ENCODE data around the gene PTMA. TPM values are rescaled to one million over a fixed set of nuclear protein-coding genes. Genes with fewer than 3 reads are reported as not detected.
A peak's percentile ranks its signal among the peaks of the same experiment; 100 is the strongest.

Gene PTMA
- total and polyA plus RNA-seq, 2 of the 4 experiments (the other 2 are of a cell fraction): 380 to 742 TPM

DNA sequence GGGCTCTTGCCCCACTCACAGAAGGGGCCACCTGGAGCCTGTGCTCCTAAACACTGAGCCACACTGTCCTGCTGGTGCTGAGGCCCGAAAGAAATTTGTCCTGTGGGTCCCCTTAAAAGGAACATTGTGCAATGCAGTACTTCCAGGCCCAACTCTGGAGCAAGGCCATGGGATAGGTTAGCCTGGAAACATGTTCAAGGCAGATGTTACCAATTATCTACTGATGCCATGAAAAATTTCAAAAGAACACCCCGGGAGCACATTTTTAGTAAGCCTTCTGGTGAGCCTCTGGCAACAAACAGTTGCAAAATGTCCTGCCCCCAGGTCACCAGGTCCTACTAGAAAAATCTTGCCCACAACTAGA lies 12.3 kb upstream of the PTMA start:
- H3K4me1 ChIP-seq (ENCODE audit: control insufficient read depth, insufficient read depth, low read length): peaks cover 7% of the 10 kb centered on the region; the same call in 1 of the 2 replicates
- H3K14ac ChIP-seq (replicated peaks; ENCODE audit: low read depth, low read length): no peak overlapping the region
- H3K27ac ChIP-seq (ENCODE audit: insufficient read depth, low read length): no peak overlapping the region; the same call in 1 of the 2 replicates
- no peak overlapping the region for H4K91ac ChIP-seq (ENCODE audit: insufficient read depth, low read depth, low read length)
- H3K4ac ChIP-seq (ENCODE audit: low read depth, low read length): no peak overlapping the region
- H3K23ac ChIP-seq (ENCODE audit: low read depth, low read length): no peak overlapping the region
- H3K56ac ChIP-seq (ENCODE audit: extremely low read depth, insufficient read depth, low read length): no peak overlapping the region
- H2BK120ac ChIP-seq (ENCODE audit: low read depth, low read length): no peak overlapping the region
- no TSS peak for BruUV-seq (replicated peaks)
- no peaks in the 10 kb centered on the region for H3K9me3 ChIP-seq (ENCODE audit: control insufficient read depth, insufficient read depth, low read length)
- H3K9me1 ChIP-seq (ENCODE audit: insufficient read depth, low read length): no peaks in the 10 kb centered on the region; the same call in 1 of the 2 replicates
- H4K8ac ChIP-seq (ENCODE audit: low read depth in 2 of 2, low read length in 2 of 2): no peak overlapping the region
- H4K20me1 ChIP-seq (ENCODE audit: insufficient read depth, low read length): no peaks in the 10 kb centered on the region
- ChIA-PET POLR2A (ENCODE audit: unreplicated experiment) (no interaction called here), CTCF (no interaction called here)
- H2BK15ac ChIP-seq (ENCODE audit: low read depth, low read length): no peak overlapping the region
- no peaks in the 10 kb centered on the region for H3K27me3 ChIP-seq (ENCODE audit: control insufficient read depth, insufficient read depth, low read length)
- peak; percentile 47; the same call in 1 of the 2 replicates for TF ChIP-seq CEBPB (IDR thresholded peaks at IDR 0.05; ENCODE audit: low read depth, low read length)
- no peak for TF ChIP-seq MAZ (IDR thresholded peaks at IDR 0.05; ENCODE audit: borderline replicate concordance, low read depth, low read length)
- no peak overlapping the region for H2BK20ac ChIP-seq (ENCODE audit: low read depth, low read length)
- H3K18ac ChIP-seq (ENCODE audit: low read depth, low read length): no peak overlapping the region
- H2AK9ac ChIP-seq (replicated peaks; ENCODE audit: low read depth, low read length, poor library complexity): no peak overlapping the region
- H2BK5ac ChIP-seq (ENCODE audit: low read depth, low read length, poor library complexity, severe bottlenecking): no peak overlapping the region
- no peak overlapping the region for H3K4me2 ChIP-seq (ENCODE audit: low read depth, low read length)
- no peaks in the 10 kb centered on the region for H3K36me3 ChIP-seq (ENCODE audit: control insufficient read depth, insufficient read depth, low read length)
- no peak overlapping the region for H2AK5ac ChIP-seq (ENCODE audit: low read depth, low read length)
- dilution Hi-C loops (cut with HindIII; ENCODE audit: low sequenced_read_pairs, unreplicated experiment) (no loop called here), intact Hi-C loops (cut with micrococcal nuclease) (no loop called here), in situ Hi-C loops (cut with MboI; ENCODE audit: low sequenced_read_pairs) (no loop called here)
- H3K4me3 ChIP-seq (ENCODE audit: insufficient read depth, low read depth, low read length): no peak overlapping the region
- ATAC-seq (ENCODE audit: low read depth): peak; percentile 59
- no CpG with 5 or more reads among the region's 2 CpGs for WGBS, 2 experiments (ENCODE audit: extremely low coverage in 2 of 2, insufficient read length in 1 of 2)
- no peak overlapping the region for H4K5ac ChIP-seq (ENCODE audit: low read depth, low read length)
- no peak overlapping the region for H3K9ac ChIP-seq (ENCODE audit: low read depth, low read length)
- peak; percentile 39 for DNase-seq
- no peaks in the 10 kb centered on the region for H3K79me1 ChIP-seq (ENCODE audit: low read depth in 1 of 2, low read length in 2 of 2)
- no peak overlapping the region for H2AFZ ChIP-seq (replicated peaks; ENCODE audit: low read length, poor library complexity)

Data from IMR-90 (cell line).